OCI-LY1 (cell line): ENCODE results near the gene SP110.

Source experiments
- CTCF ChIP-seq: fragments of 200-600 bp; sonication (generic), shearing (Covaris generic); IDR thresholded peaks from 2 replicates; pipeline ENCODE4 v1.5.1; 2017; ENCODE audit warnings: mild to moderate bottlenecking, antibody characterized with exemption, low read length, moderate library complexity, mixed read lengths
- EZH2 ChIP-seq: fragments of 200-600 bp; sonication (generic), shearing (Covaris generic); IDR thresholded peaks from 2 replicates; pipeline ENCODE4 v1.8.0; 2017; ENCODE audit warnings: borderline replicate concordance, mixed run types, mild to moderate bottlenecking, antibody characterized with exemption, low read length, moderate library complexity, mixed read lengths

GRCh38 chr2:230267059-230267458, 47.3 kb upstream of the SP110 start:
- no peak for TF ChIP-seq CTCF
- TF ChIP-seq EZH2: no peak
